Hepatocyte (in vitro differentiated cells): ENCODE measurements around the gene WDR12.

ENCODE experiments used
- CTCF ChIP-seq: fragments of 200-600 bp; sonication (generic); IDR thresholded peaks from 2 replicates; pipeline ENCODE4 v1.5.1; 2016; ENCODE audit warnings: antibody characterized with exemption, mild to moderate bottlenecking; ENCODE audit not compliant: poor library complexity
- EZH2 ChIP-seq: fragments of 200-600 bp; sonication (generic); IDR thresholded peaks from 2 replicates; pipeline ENCODE4 v1.6.1; 2016; ENCODE audit warnings: antibody characterized with exemption, mild to moderate bottlenecking, borderline replicate concordance

- no peak for TF ChIP-seq CTCF
- no peak for TF ChIP-seq EZH2
Observed at GRCh38 chr2:202944408-202944807, 32.9 kb upstream of the WDR12 start.
